GM19240 (cell line): Measurements from ENCODE around the gene MACF1.

ENCODE experiments used
- DNase-seq: peaks from one replicate; pipeline ENCODE4 v3.0.0; 2011; ENCODE audit warnings: low spot score; ENCODE audit not compliant: insufficient read length

The MACF1 gene

DNA sequence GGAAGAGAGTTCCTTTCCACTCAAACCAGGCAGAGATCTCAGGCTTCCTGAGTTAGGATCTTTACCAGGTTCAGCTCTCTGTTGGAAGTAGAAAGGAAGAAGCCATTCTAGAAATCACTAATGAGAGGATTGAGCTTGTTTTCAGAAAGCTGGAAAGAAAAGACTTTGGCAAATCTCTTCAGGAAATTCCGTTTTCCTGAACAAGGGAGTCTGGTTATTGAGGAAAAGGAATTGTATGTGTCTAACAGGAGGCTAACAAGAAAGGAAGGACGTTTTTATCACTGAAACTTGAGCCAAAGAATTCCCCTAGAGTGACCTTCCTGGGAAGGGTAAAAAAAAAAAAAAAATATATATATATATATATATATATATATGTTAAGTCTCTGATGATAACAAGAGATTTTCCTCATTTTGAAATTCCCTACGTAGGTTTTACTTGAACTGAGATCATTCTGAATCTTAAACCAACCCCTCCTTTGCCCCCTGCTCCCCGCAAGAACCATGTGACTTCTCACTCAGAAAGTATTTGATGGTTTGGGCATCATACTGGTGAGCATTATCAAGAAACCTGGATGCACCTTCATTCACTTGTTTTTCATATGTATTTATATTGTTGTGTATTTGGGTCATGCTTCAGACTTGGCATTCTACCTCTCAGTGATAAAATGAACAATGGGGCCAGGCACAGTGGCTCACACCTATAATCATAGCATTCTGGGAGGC lies 188.5 kb downstream of the MACF1 start:
- no peak for DNase-seq

- no peak for DNase-seq
Measured at GRCh38 chr1:39393645-39394044, 189.2 kb downstream of the MACF1 start.

DNA sequence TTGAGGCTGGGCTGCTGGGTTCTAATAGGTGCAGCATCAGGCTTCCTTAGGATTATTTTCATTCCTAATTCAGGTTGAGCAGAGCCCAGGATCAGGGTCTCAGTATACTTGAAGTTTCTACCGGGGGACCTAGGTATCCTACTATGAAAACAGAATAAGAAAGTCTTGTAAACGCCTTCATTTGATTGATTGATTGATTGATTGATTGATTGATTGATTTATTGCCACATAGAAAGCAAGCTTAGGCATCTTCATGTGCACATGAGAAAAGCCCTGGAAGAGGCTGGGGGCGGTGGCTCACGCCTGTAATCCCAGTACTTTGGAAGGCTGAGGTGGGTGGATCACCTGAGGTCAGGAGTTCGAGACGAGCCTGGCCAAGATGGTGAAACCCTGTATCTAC lies 189.6 kb downstream of the MACF1 start:
- DNase-seq: no peak

- no peak for DNase-seq
Measured at GRCh38 chr1:39394598-39394997, 190.1 kb downstream of the MACF1 start.

DNA sequence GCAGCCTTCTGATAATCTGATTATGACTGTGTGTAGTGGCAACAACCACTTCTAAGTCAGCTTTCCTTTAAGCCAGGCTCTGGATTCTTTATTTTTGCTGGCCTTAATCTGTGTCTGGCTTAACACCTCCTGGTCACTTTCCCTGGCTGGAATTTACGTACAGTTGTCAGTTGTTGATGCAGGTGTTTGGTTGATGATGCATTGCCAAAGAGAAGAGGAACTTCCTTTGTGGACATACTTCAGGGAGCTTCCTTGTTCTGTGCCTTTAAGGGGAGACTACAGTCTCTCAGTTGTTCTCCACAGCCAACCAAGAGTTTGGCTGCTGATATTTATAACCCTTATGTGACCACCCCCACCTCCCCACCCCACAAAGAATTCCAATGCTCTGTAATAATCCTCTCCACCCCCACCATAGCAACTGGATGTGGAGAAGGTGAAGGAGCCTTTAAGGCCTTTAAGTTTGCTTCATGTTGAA lies 190.9 kb downstream of the MACF1 start:
- no peak for DNase-seq

- no peak for DNase-seq
Measured at GRCh38 chr1:39396671-39397070, 192.2 kb downstream of the MACF1 start.

DNA sequence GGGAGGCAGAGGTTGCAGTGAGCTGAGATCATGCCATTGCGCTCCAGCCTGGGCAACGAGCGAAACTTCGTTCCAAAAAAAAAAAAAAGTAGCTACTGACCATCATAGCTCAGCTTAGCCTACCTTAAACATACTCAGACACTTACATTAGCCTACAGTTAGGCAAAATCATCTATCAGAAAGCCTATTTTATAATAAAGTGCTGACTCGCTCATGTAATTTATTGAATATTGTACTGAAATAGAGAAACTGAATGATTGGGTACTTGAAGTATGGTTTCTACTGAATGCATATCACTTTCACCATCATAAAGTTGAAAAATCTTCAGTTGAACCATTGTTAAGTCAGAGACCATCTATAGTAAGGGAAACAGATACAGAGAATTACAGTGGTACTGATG lies 193.0 kb downstream of the MACF1 start:
- no peak for DNase-seq

- DNase-seq: no peak
Measured at GRCh38 chr1:39398278-39399021, 194.0 kb downstream of the MACF1 start.

- no peak for DNase-seq
Measured at GRCh38 chr1:39401106-39401505, 196.6 kb downstream of the MACF1 start.

DNA sequence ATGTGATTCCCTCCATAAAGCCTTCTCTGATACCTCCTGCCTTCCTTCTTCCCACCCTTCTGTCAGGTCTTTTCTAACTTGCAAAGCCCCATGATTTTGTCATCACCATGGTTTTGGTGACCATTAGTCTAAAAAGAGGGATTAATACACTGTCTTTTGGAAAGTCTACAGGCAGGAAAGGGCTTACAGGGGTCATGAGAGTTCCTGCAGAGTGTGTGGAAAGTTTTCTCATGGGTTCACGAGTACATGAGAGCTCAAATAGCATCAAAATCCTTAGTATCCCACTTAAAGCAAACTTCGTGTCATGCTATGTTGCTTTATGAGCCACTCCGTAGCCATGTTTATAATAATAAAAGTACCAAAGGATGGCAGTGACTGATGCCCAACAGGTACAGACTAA lies 200.4 kb downstream of the MACF1 start:
- no peak for DNase-seq

- DNase-seq: no peak
Measured at GRCh38 chr1:39405358-39405757, 200.9 kb downstream of the MACF1 start.

- DNase-seq: no peak
Measured at GRCh38 chr1:39406533-39407450, 202.3 kb downstream of the MACF1 start.

DNA sequence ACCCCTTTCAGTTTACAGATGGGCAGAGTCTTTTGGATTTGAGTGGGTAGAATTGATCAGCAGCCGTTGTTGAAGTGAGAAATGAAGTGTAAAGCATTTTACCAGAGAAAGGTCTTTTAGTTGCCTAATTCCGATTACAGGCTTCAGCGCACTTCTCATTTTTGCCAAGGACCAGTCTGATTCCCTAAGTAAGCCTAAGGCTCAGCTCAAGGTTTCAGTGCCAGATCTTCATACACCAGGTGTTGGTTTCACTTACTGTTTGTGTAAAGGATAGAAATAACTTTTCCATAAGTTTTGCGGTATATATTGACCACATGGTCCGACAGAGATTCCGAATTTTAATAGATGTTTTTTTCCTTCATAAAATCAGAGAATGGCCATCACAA lies 203.0 kb downstream of the MACF1 start:
- DNase-seq: no peak

DNA sequence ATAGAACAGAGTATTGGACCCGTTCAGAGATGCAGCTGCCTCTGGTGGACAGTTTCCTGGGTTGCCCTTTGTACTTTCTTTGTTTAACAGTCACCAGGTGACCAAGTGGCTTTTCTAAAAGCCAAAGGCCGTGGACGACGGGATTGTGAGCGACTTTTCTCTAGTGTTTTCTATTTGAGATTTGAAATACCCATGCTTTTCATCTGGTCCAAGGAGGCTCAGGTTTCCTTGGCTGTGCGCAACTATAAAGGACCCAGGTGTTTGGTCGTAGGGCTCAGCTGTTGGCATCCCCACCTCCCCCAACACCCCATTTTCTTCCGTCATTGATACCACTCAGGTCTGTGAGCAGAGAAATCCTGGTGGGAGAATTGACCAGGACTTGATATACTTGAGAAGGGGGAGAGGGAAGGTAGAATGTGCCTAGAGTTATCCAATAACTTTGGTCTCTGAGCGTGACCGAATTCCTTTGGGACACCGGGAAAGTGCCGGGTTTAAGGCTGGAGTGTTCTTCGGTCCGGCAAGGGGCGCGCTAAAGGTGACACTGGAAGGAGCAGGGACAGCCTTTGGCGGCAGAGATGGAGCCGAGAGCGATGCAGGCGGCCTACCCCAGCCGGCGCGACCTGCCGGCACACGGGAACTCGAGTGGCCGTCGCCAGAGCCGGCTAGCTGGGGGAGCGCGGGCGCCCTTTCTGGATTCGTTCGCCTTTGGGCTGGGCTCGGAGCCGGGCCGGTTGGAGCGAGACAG lies 203.6 kb downstream of the MACF1 start:
- no peak for DNase-seq

GRCh38 chr1:39408641-39409054 lies 204.2 kb downstream of the MACF1 start:
- peak; percentile 83 for DNase-seq

GRCh38 chr1:39409055-39409816 lies 204.7 kb downstream of the MACF1 start:
- no peak for DNase-seq

DNA sequence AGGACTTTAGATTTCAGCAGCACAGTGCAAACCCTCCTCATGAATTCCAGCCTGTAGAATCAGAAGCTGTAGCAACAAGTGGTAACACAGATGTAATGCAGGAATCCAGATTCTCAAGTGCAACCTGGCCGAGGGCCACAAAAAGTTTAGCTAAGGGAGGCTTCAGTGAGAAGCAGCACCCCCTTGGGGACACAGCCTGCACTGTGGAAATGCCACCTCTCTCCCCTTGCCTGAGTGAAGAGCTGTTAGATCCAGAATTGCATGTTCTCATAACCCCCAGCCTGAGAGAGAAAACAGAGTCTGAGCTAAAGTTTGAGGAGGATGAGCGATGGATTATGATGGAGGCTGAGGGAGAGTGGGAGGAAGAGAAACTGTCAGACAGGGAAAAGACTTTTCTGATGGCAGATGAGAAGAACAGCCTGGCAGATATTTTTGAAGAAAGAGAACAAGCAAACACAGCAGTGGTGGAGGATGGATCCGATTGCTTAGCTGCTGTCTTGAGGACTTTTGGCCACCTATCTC lies 206.5 kb downstream of the MACF1 start:
- peak; percentile 62 for DNase-seq

GRCh38 chr1:39411526-39412478 lies 207.3 kb downstream of the MACF1 start:
- DNase-seq: no peak

DNA sequence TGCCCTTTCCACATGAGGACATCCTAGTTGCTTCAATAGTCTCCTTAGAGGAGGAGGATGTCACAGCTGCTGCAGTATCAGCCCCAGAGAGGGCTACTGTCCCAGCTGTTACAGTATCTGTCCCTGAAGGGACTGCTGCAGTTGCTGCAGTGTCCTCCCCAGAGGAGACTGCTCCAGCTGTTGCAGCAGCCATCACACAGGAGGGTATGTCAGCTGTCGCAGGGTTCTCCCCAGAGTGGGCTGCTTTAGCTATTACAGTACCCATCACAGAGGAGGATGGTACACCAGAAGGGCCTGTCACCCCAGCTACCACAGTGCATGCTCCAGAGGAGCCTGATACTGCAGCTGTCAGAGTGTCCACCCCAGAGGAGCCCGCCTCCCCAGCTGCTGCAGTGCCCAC lies 208.4 kb downstream of the MACF1 start:
- no peak for DNase-seq
